ENCODE measurements around the gene SIGLEC14. TPM values are rescaled to one million over a fixed set of nuclear protein-coding genes. Genes with fewer than 3 reads are reported as not detected.

Gene SIGLEC14
- total and polyA plus RNA-seq, 2 donors (not counting 3 experiments of a cell fraction or from before 2014, with no cell fraction given) = 0.10 TPM; not detected in 1

DNA sequence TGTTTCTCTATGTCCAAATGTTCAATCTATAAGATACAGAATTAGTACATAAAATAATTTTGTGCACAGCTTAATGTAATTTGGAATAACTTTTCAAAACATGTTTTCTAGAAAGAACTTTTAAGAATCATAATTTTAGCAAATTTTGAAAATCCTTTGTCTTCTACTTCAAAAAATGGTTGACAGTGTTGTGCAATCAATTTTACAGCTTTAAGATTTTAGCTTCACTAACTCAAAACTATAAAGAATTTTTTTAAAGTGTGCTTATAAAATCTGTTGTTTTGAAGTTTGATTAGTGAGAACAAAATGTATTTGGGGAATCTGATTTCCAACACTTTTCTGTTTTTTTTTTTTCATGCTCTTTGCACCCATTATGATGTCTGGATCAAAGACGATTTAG is 33.8 kb upstream of the SIGLEC14 start:
- Histone ChIP-seq H4K20me1 (replicated peaks; ENCODE audit: control insufficient read depth, extremely low read depth, insufficient read depth, low read length) (no peaks in the 10 kb centered on the region), H3K9ac (replicated peaks; ENCODE audit: extremely low read depth, insufficient read depth, low read length) (no peak overlapping the region), H3K27ac (ENCODE audit: insufficient read depth, low read depth, low read length) (no peak overlapping the region), H3K4me2 (ENCODE audit: insufficient read depth, low read length) (no peak overlapping the region), H3K4me1 (ENCODE audit: control insufficient read depth, extremely low read depth, insufficient read depth, low read length) (peaks cover 4% of the 10 kb centered on the region), H3K9me1 (replicated peaks; ENCODE audit: control insufficient read depth, extremely low read depth, insufficient read depth, low read length) (no peaks in the 10 kb centered on the region), H3K27me3 (ENCODE audit: control insufficient read depth in 2 of 2, insufficient read depth in 2 of 2, low read length in 2 of 2) (peaks cover 2 to 4% of the 10 kb centered on the region in 2 experiments), H3K36me3 (ENCODE audit: control insufficient read depth in 2 of 2, extremely low read depth in 1 of 2, insufficient read depth in 2 of 2, low read length in 2 of 2) (no peaks in the 10 kb centered on the region), H3K4me3 (replicated peaks in 1 of 3; ENCODE audit: insufficient read depth in 1 of 3, low read depth in 1 of 3, low read length in 3 of 3) (no peak overlapping the region), H3K9me3 (replicated peaks; ENCODE audit: control insufficient read depth, insufficient read depth, low read length) (no peaks in the 10 kb centered on the region), H2AFZ (ENCODE audit: low read depth, low read length) (no peak overlapping the region), H3K79me2 (ENCODE audit: control insufficient read depth, insufficient read depth, low read length) (no peaks in the 10 kb centered on the region)
- BruUV-seq (replicated peaks) = no TSS peak
- FAIRE-seq (no peak), DNase-seq (ENCODE audit: low read depth, low spot score) (no peak)
- intact Hi-C loops (cut with micrococcal nuclease) (loop anchor here (10.0 kb wide), 1 partner anchor 106 kb away; the partner anchor contains the start of gene ZNF175), dilution Hi-C loops (cut with MboI; ENCODE audit: extremely low pct_ligation_motif_present, low sequenced_read_pairs) (no loop called here)
- POLR2A ChIA-PET = interaction anchor here (0.7 kb wide), 1 partner anchor 23 kb away, joined by 3 read pairs; no protein-coding TSS in a partner anchor
- TF ChIP-seq EZH2 (IDR thresholded peaks at IDR 0.05; ENCODE audit: borderline replicate concordance, low read depth, low read length, severe bottlenecking) = no peak
- CTCF ChIA-PET = interaction anchor here (1.0 to 4.6 kb wide), 3 partner anchors 8 to 19 kb away, joined by 3 to 40 read pairs (median 6); no protein-coding TSS in a partner anchor

- TF ChIP-seq, protein P1, sequence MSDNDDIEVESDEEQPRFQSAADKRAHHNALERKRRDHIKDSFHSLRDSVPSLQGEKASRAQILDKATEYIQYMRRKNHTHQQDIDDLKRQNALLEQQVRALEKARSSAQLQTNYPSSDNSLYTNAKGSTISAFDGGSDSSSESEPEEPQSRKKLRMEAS (IDR thresholded peaks at IDR 0.05; ENCODE audit: insufficient read depth, insufficient read length) = no peak
- TF ChIP-seq GATA2 (IDR thresholded peaks at IDR 0.05; ENCODE audit: insufficient read depth, insufficient read length, low read depth, low read length) (no peak), FOS (IDR thresholded peaks at IDR 0.05; ENCODE audit: borderline replicate concordance, insufficient read depth, low read length) (no peak), EZH2 (IDR thresholded peaks at IDR 0.05; ENCODE audit: borderline replicate concordance, low read depth, low read length, severe bottlenecking) (no peak)
- TF ChIP-seq, protein P2, sequence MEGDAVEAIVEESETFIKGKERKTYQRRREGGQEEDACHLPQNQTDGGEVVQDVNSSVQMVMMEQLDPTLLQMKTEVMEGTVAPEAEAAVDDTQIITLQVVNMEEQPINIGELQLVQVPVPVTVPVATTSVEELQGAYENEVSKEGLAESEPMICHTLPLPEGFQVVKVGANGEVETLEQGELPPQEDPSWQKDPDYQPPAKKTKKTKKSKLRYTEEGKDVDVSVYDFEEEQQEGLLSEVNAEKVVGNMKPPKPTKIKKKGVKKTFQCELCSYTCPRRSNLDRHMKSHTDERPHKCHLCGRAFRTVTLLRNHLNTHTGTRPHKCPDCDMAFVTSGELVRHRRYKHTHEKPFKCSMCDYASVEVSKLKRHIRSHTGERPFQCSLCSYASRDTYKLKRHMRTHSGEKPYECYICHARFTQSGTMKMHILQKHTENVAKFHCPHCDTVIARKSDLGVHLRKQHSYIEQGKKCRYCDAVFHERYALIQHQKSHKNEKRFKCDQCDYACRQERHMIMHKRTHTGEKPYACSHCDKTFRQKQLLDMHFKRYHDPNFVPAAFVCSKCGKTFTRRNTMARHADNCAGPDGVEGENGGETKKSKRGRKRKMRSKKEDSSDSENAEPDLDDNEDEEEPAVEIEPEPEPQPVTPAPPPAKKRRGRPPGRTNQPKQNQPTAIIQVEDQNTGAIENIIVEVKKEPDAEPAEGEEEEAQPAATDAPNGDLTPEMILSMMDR (IDR thresholded peaks at IDR 0.05; ENCODE audit: extremely low read depth in 1 of 2, insufficient read depth in 1 of 2, low read depth in 1 of 2, low read length in 2 of 2) = no peak
- peaks cover 4% of the 10 kb centered on the region for H3K4me1 ChIP-seq (ENCODE audit: control insufficient read depth, extremely low read depth, insufficient read depth, low read length)
- intact Hi-C loops (cut with micrococcal nuclease) = no loop called here
- dilution Hi-C loops (cut with MboI; ENCODE audit: extremely low pct_ligation_motif_present, low sequenced_read_pairs) = no loop called here
- no peaks in the 10 kb centered on the region for H3K9me1 ChIP-seq (replicated peaks; ENCODE audit: control insufficient read depth, extremely low read depth, insufficient read depth, low read length)
- CTCF ChIA-PET = interaction anchor here (0.6 to 3.5 kb wide), 8 partner anchors 12 to 255 kb away, joined by 3 to 11 read pairs (median 7); no protein-coding TSS in a partner anchor
- no peaks in the 10 kb centered on the region for H3K9me3 ChIP-seq (replicated peaks; ENCODE audit: control insufficient read depth, insufficient read depth, low read length)
- H2AFZ ChIP-seq (ENCODE audit: low read depth, low read length) = no peak overlapping the region
- no peak overlapping the region for H3K4me2 ChIP-seq (ENCODE audit: insufficient read depth, low read length)
- H3K27ac ChIP-seq (ENCODE audit: insufficient read depth, low read depth, low read length) = no peak overlapping the region
- no peak overlapping the region for H3K4me3 ChIP-seq (replicated peaks in 1 of 3; ENCODE audit: insufficient read depth in 1 of 3, low read depth in 1 of 3, low read length in 3 of 3)
- H3K27me3 ChIP-seq (ENCODE audit: control insufficient read depth in 2 of 2, insufficient read depth in 2 of 2, low read length in 2 of 2) = peaks cover 2 to 4% of the 10 kb centered on the region in 2 experiments
- H3K79me2 ChIP-seq (ENCODE audit: control insufficient read depth, insufficient read depth, low read length) = no peaks in the 10 kb centered on the region
- no peaks in the 10 kb centered on the region for H3K36me3 ChIP-seq (ENCODE audit: control insufficient read depth in 2 of 2, extremely low read depth in 1 of 2, insufficient read depth in 2 of 2, low read length in 2 of 2)
- DNase-seq (ENCODE audit: low read depth, low spot score) (no peak), FAIRE-seq (no peak)
- no peaks in the 10 kb centered on the region for H4K20me1 ChIP-seq (replicated peaks; ENCODE audit: control insufficient read depth, extremely low read depth, insufficient read depth, low read length)
- BruUV-seq (replicated peaks) = no TSS peak
- POLR2A ChIA-PET = no interaction called here
- no peak overlapping the region for H3K9ac ChIP-seq (replicated peaks; ENCODE audit: extremely low read depth, insufficient read depth, low read length)
These were observed 30.0 kb upstream of the SIGLEC14 start for GRCh38 chr19:51676566-51677083.
